Osteocyte (in vitro differentiated cells): ENCODE results near the gene POLR3C. TPM values are rescaled to one million over a fixed set of nuclear protein-coding genes. Genes with fewer than 3 reads are reported as not detected.

Experiments used
- DNase-seq: peaks from one replicate; pipeline ENCODE4 v3.0.0; 2021; ENCODE audit warnings: mixed read lengths; ENCODE audit not compliant: unreplicated experiment; ENCODE audit errors: extremely low spot score
- H3K27ac Mint-ChIP-seq: one replicate; pipeline ENCODE4 v1.8.0; 2021; ENCODE audit warnings: mild to moderate bottlenecking, mixed read lengths; ENCODE audit not compliant: unreplicated experiment
- H3K27me3 Mint-ChIP-seq: one replicate; pipeline ENCODE4 v1.8.0; 2021; ENCODE audit warnings: mixed read lengths; ENCODE audit not compliant: unreplicated experiment
- H3K36me3 Mint-ChIP-seq: one replicate; pipeline ENCODE4 v1.8.0; 2021; ENCODE audit warnings: mixed read lengths; ENCODE audit not compliant: unreplicated experiment
- H3K4me1 Mint-ChIP-seq: one replicate; pipeline ENCODE4 v1.8.0; 2021; ENCODE audit warnings: mixed read lengths; ENCODE audit not compliant: unreplicated experiment
- H3K4me3 Mint-ChIP-seq: one replicate; pipeline ENCODE4 v1.8.0; 2021; ENCODE audit warnings: mild to moderate bottlenecking, moderate library complexity, mixed read lengths; ENCODE audit not compliant: unreplicated experiment
- H3K9me3 Mint-ChIP-seq: one replicate; pipeline ENCODE4 v1.8.0; 2021; ENCODE audit warnings: mixed read lengths; ENCODE audit not compliant: unreplicated experiment
- CTCF ChIP-seq: fragments of 200-600 bp; sonication (generic); IDR thresholded peaks from 2 replicates; pipeline ENCODE4 v1.5.0; 2021; ENCODE audit warnings: antibody characterized with exemption, mild to moderate bottlenecking, moderate library complexity
- total RNA-seq: library from RNA; stranded (reverse); gene quantifications from 2 replicates; pipeline ENCODE4 v1.2.1, GENCODE V29; 2021

The POLR3C gene
- total RNA-seq, 1 donor from 2014 or later: 33.4 TPM

GRCh38 chr1:145877923-145878486 is 54.0 kb downstream of the POLR3C start:
- H3K4me3 Mint-ChIP-seq: no peak overlapping the region
- H3K27me3 Mint-ChIP-seq: peaks cover 11% of the 10 kb centered on the region
- H3K9me3 Mint-ChIP-seq: no peaks in the 10 kb centered on the region
- DNase-seq: no peak
- H3K36me3 Mint-ChIP-seq: no peaks in the 10 kb centered on the region
- no peaks in the 10 kb centered on the region for H3K4me1 Mint-ChIP-seq
- no peak for TF ChIP-seq CTCF
- H3K27ac Mint-ChIP-seq: no peak overlapping the region

- H3K27me3 Mint-ChIP-seq: peaks cover 10% of the 10 kb centered on the region
Observed at GRCh38 chr1:145878724-145879123, 54.7 kb downstream of the POLR3C start.

GRCh38 chr1:145879775-145880174 is 55.8 kb downstream of the POLR3C start:
- Mint-ChIP-seq H3K27me3 (peaks cover 14% of the 10 kb centered on the region), H3K4me3 (no peak overlapping the region)

More at GRCh38 chr1:145878724-145879123, 54.7 kb downstream of the POLR3C start:
- no peak for DNase-seq
- no peak for TF ChIP-seq CTCF
- no peaks in the 10 kb centered on the region for H3K9me3 Mint-ChIP-seq
- no peaks in the 10 kb centered on the region for H3K36me3 Mint-ChIP-seq
- H3K27ac Mint-ChIP-seq: no peak overlapping the region
- no peak overlapping the region for H3K4me3 Mint-ChIP-seq
- no peaks in the 10 kb centered on the region for H3K4me1 Mint-ChIP-seq

GRCh38 chr1:145884675-145885074 is 60.7 kb downstream of the POLR3C start:
- Mint-ChIP-seq H3K36me3 (no peaks in the 10 kb centered on the region), H3K4me3 (peak overlapping the region; percentile 83), H3K27me3 (peaks cover 15% of the 10 kb centered on the region), H3K27ac (no peak overlapping the region), H3K9me3 (no peaks in the 10 kb centered on the region), H3K4me1 (peaks cover 27% of the 10 kb centered on the region)
- DNase-seq: no peak
- no peak for TF ChIP-seq CTCF

More at GRCh38 chr1:145879775-145880174, 55.8 kb downstream of the POLR3C start:
- no peaks in the 10 kb centered on the region for H3K9me3 Mint-ChIP-seq
- DNase-seq: no peak
- no peaks in the 10 kb centered on the region for H3K36me3 Mint-ChIP-seq
- peaks cover 4% of the 10 kb centered on the region for H3K4me1 Mint-ChIP-seq
- no peak for TF ChIP-seq CTCF
- H3K27ac Mint-ChIP-seq: no peak overlapping the region

- no peak for DNase-seq
- Mint-ChIP-seq H3K27me3 (peaks cover 15% of the 10 kb centered on the region), H3K9me3 (no peaks in the 10 kb centered on the region), H3K27ac (no peak within 1 kb of the TSS), H3K36me3 (no peaks in the 10 kb centered on the region), H3K4me3 (peak within 1 kb of the TSS; percentile 83), H3K4me1 (peaks cover 38% of the 10 kb centered on the region)
- no peak for TF ChIP-seq CTCF
Observed at GRCh38 chr1:145885738-145886287, 61.8 kb downstream of the POLR3C start, which contains the start of gene ANKRD35. Gene ANKRD35, minus strand, starts transcription at chr1:145885866. Its CDS starts 108 bp downstream, at chr1:145885758.
